ENCODE results near the gene DUSP23.

Gene DUSP23

GRCh38 chr1:159826441-159827101 is 45.8 kb downstream of the DUSP23 start, which contains the start of gene SLAMF8:
SLAMF8 (plus strand) TSS chr1:159826873; CDS start chr1:159826899, 26 bp downstream.
- Histone ChIP-seq H3K27ac (no peak within 1 kb of the TSS), H3K4me1 (peaks cover 12% of the 10 kb centered on the region), H3K4me2 (no peak within 1 kb of the TSS), H3K9me3 (no peaks in the 10 kb centered on the region), H3K36me3 (no peaks in the 10 kb centered on the region), H3K27me3 (no peaks in the 10 kb centered on the region), H4K20me1 (no peaks in the 10 kb centered on the region), H3K9ac (no peak within 1 kb of the TSS), H3K4me3 (no peak within 1 kb of the TSS)
- no peak for TF ChIP-seq Cebpa-rat (IDR thresholded peaks at IDR 0.05)

- H4K20me1 ChIP-seq, result no peaks in the 10 kb centered on the region
- no peaks in the 10 kb centered on the region for H3K27me3 ChIP-seq
- no peak overlapping the region for H3K4me2 ChIP-seq
- H3K9ac ChIP-seq, result no peak overlapping the region
- H3K4me3 ChIP-seq, result no peak overlapping the region
- H3K27ac ChIP-seq, result no peak overlapping the region
- H3K36me3 ChIP-seq, result no peaks in the 10 kb centered on the region
- peaks cover 12% of the 10 kb centered on the region for H3K4me1 ChIP-seq
- no peak for TF ChIP-seq Cebpa-rat (IDR thresholded peaks at IDR 0.05)
- H3K9me3 ChIP-seq, result no peaks in the 10 kb centered on the region
These were observed 46.3 kb downstream of the DUSP23 start for GRCh38 chr1:159827102-159827490.

- Histone ChIP-seq H3K27ac (no peak overlapping the region), H3K4me1 (peaks cover 12% of the 10 kb centered on the region), H3K4me3 (no peak overlapping the region), H3K9me3 (no peaks in the 10 kb centered on the region), H3K27me3 (no peaks in the 10 kb centered on the region), H3K9ac (no peak overlapping the region), H3K36me3 (no peaks in the 10 kb centered on the region), H4K20me1 (no peaks in the 10 kb centered on the region), H3K4me2 (no peak overlapping the region)
- TF ChIP-seq Cebpa-rat (IDR thresholded peaks at IDR 0.05), result no peak
These were observed 46.8 kb downstream of the DUSP23 start for GRCh38 chr1:159827549-159827948.

- H3K9ac ChIP-seq, result no peak overlapping the region
These were observed 47.4 kb downstream of the DUSP23 start for GRCh38 chr1:159828176-159828575.

GRCh38 chr1:159828581-159829272 is 48.0 kb downstream of the DUSP23 start:
- Histone ChIP-seq H3K27ac (no peak overlapping the region), H3K4me3 (no peak overlapping the region), H3K9me3 (no peaks in the 10 kb centered on the region), H3K4me2 (no peak overlapping the region), H3K9ac (no peak overlapping the region), H4K20me1 (no peaks in the 10 kb centered on the region), H3K4me1 (peaks cover 12% of the 10 kb centered on the region), H3K36me3 (no peaks in the 10 kb centered on the region), H3K27me3 (no peaks in the 10 kb centered on the region)
- no peak for TF ChIP-seq Cebpa-rat (IDR thresholded peaks at IDR 0.05)

More at GRCh38 chr1:159828176-159828575, 47.4 kb downstream of the DUSP23 start:
- Histone ChIP-seq H3K27me3 (no peaks in the 10 kb centered on the region), H3K4me3 (no peak overlapping the region), H3K4me1 (peaks cover 12% of the 10 kb centered on the region), H3K36me3 (no peaks in the 10 kb centered on the region), H4K20me1 (no peaks in the 10 kb centered on the region), H3K27ac (no peak overlapping the region), H3K9me3 (no peaks in the 10 kb centered on the region), H3K4me2 (no peak overlapping the region)
- no peak for TF ChIP-seq Cebpa-rat (IDR thresholded peaks at IDR 0.05)

GRCh38 chr1:159829273-159829634 is 48.5 kb downstream of the DUSP23 start:
- Histone ChIP-seq H3K4me2 (no peak overlapping the region), H3K27ac (no peak overlapping the region), H3K4me1 (peaks cover 12% of the 10 kb centered on the region), H3K4me3 (no peak overlapping the region), H4K20me1 (no peaks in the 10 kb centered on the region), H3K9me3 (no peaks in the 10 kb centered on the region), H3K27me3 (no peaks in the 10 kb centered on the region), H3K9ac (no peak overlapping the region), H3K36me3 (no peaks in the 10 kb centered on the region)
- no peak for TF ChIP-seq Cebpa-rat (IDR thresholded peaks at IDR 0.05)

- Histone ChIP-seq H3K36me3 (no peaks in the 10 kb centered on the region), H3K4me3 (no peak overlapping the region), H3K27ac (no peak overlapping the region), H4K20me1 (no peaks in the 10 kb centered on the region), H3K27me3 (no peaks in the 10 kb centered on the region), H3K4me1 (peaks cover 12% of the 10 kb centered on the region), H3K9ac (no peak overlapping the region), H3K4me2 (no peak overlapping the region), H3K9me3 (no peaks in the 10 kb centered on the region)
- TF ChIP-seq Cebpa-rat (IDR thresholded peaks at IDR 0.05), result no peak
These were observed 49.2 kb downstream of the DUSP23 start for GRCh38 chr1:159829822-159830465.

GRCh38 chr1:159830722-159831121 is 50.0 kb downstream of the DUSP23 start:
- no peaks in the 10 kb centered on the region for H3K36me3 ChIP-seq
- no peak for TF ChIP-seq Cebpa-rat (IDR thresholded peaks at IDR 0.05)
- H3K9ac ChIP-seq, result no peak overlapping the region
- H3K4me2 ChIP-seq, result no peak overlapping the region
- no peaks in the 10 kb centered on the region for H4K20me1 ChIP-seq
- no peak overlapping the region for H3K4me3 ChIP-seq
- no peaks in the 10 kb centered on the region for H3K9me3 ChIP-seq
- H3K27ac ChIP-seq, result no peak overlapping the region
- H3K27me3 ChIP-seq, result no peaks in the 10 kb centered on the region
- peaks cover 10% of the 10 kb centered on the region for H3K4me1 ChIP-seq

GRCh38 chr1:159831412-159832141 is 50.8 kb downstream of the DUSP23 start:
- Histone ChIP-seq H3K9me3 (no peaks in the 10 kb centered on the region), H3K4me1 (0 out of 2 replicates have a peak, but pooled peaks cover 3% of the 10 kb centered on the region), H3K36me3 (no peaks in the 10 kb centered on the region), H3K27me3 (no peaks in the 10 kb centered on the region), H3K27ac (no peak overlapping the region), H3K4me3 (no peak overlapping the region), H3K4me2 (no peak overlapping the region), H3K9ac (no peak overlapping the region), H4K20me1 (no peaks in the 10 kb centered on the region)
- no peak for TF ChIP-seq Cebpa-rat (IDR thresholded peaks at IDR 0.05)
